AG09309 (cell line): ENCODE data around the gene CFAP77.

Experiments
- DNase-seq: peaks from one replicate; pipeline ENCODE4 v3.0.0-alpha.2; 2010; ENCODE audit warnings: low read depth
- H3K4me3 ChIP-seq: 2 replicates; pipeline ENCODE4 v1.5.1; 2011; ENCODE audit warnings: mild to moderate bottlenecking, low read depth, low read length, moderate library complexity; ENCODE audit not compliant: control insufficient read depth
- CTCF ChIP-seq: IDR thresholded peaks from 2 replicates; pipeline ENCODE4 v1.5.1; 2011; ENCODE audit warnings: mild to moderate bottlenecking, low read depth, low read length, inconsistent platforms; ENCODE audit not compliant: insufficient read depth, control insufficient read depth; ENCODE audit errors: missing control alignments

CFAP77 gene

GRCh38 chr9:132582276-132582785 lies 172.3 kb downstream of the CFAP77 start, which contains the start of gene BARHL1:
Gene BARHL1 (plus strand): TSS chr9:132582606. CDS start chr9:132582798, 192 bp downstream.
- DNase-seq = no peak
- TF ChIP-seq CTCF = no peak
- peak within 1 kb of the TSS; percentile 12 for H3K4me3 ChIP-seq

GRCh38 chr9:132582786-132583583 lies 173.0 kb downstream of the CFAP77 start:
- DNase-seq = no peak
- no peak overlapping the region for H3K4me3 ChIP-seq
- TF ChIP-seq CTCF = no peak

GRCh38 chr9:132583584-132584304 lies 173.7 kb downstream of the CFAP77 start:
- no peak overlapping the region for H3K4me3 ChIP-seq
- no peak for DNase-seq
- TF ChIP-seq CTCF = no peak

- no peak overlapping the region for H3K4me3 ChIP-seq
- DNase-seq = no peak
- no peak for TF ChIP-seq CTCF
Measured at GRCh38 chr9:132584601-132585560, 174.9 kb downstream of the CFAP77 start.

- no peak overlapping the region for H3K4me3 ChIP-seq
- no peak for DNase-seq
Measured at GRCh38 chr9:132585954-132586829, 176.2 kb downstream of the CFAP77 start.

More at GRCh38 chr9:132585954-132586829, 176.2 kb downstream of the CFAP77 start:
- no peak for TF ChIP-seq CTCF
